Measurements from ENCODE around the gene SNX22. TPM values are rescaled to one million over a fixed set of nuclear protein-coding genes. Genes with fewer than 3 reads are reported as not detected.

SNX22 gene
- total RNA-seq, 1 donor from 2014 or later = 0.96 TPM

DNA sequence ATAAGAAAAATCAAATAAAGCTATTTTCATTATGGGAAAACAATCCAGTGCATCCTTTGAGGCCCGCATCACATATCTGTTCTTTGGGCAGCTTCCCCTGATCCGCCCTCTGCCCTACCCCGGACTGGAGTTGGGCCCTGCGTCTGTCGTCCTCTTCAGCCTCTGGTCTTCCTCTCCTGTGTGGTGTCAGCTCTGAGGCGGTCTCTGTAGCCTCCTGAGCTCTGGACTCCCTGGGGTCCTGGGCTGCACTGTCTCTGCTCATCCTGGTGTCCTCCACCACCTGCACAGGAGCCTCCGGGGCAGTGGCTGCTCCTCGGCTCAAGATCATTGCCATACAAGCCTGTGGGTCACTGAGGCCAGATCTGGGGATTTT is 7.4 kb upstream of the SNX22 start:
- intact Hi-C loops (cut with micrococcal nuclease) = no loop called here
- Mint-ChIP-seq H3K27ac (no peak overlapping the region), H3K4me3 (no peak overlapping the region), H3K27me3 (no peaks in the 10 kb centered on the region), H3K36me3 (ENCODE audit: low read depth) (peaks cover 18% of the 10 kb centered on the region), H3K9me3 (no peaks in the 10 kb centered on the region), H3K4me1 (peaks cover 2% of the 10 kb centered on the region)
- DNase-seq = no peak

- Mint-ChIP-seq H3K27ac (no peak overlapping the region), H3K36me3 (ENCODE audit: low read depth) (peaks cover 18% of the 10 kb centered on the region), H3K4me1 (peaks cover 6% of the 10 kb centered on the region), H3K27me3 (no peaks in the 10 kb centered on the region), H3K9me3 (no peaks in the 10 kb centered on the region), H3K4me3 (no peak overlapping the region)
- DNase-seq = no peak
- intact Hi-C loops (cut with micrococcal nuclease) = no loop called here
These were observed 6.8 kb upstream of the SNX22 start for GRCh38 chr15:64144565-64145281.

DNA sequence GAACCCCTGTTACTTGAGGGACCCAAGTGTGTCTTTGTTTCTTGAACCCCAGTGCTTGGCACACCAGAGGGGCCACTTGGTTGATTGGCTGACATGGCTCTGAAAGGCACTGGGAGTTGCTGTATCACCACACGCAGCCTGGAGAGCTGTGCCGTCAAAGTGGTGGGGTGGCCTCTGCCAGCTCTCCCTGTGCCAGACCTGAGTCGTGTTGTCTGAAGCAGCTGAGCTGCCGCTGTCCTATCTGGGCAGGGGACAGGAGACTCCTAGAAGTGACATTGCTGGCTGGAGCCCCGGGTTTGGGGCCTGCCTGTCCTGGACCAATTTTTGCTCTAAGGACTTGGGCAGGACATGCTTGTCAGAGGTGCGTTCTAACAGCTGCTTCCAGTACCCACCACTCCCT is 5.5 kb upstream of the SNX22 start:
- intact Hi-C loops (cut with micrococcal nuclease) = no loop called here
- Mint-ChIP-seq H3K4me3 (no peak overlapping the region), H3K27ac (no peak overlapping the region), H3K4me1 (peaks cover 13% of the 10 kb centered on the region), H3K9me3 (no peaks in the 10 kb centered on the region), H3K36me3 (ENCODE audit: low read depth) (peaks cover 15% of the 10 kb centered on the region), H3K27me3 (no peaks in the 10 kb centered on the region)
- no peak for DNase-seq

DNA sequence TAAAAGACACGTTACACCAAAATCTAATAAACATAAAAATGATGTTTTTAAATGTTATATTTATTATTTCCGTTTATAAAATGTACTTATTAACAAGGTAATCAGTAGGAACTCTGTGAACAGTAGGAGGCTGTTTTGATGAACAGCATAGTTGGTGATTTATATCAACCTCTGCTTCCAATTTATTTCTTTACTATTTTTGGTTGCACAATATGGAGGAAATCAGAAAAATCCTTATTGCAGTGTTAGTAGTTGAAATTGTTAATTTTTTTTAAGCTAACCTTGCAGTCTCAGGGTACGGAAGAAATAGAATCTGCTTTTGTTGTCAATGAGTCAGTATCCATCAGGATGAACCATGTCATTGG is 5.0 kb upstream of the SNX22 start:
- H3K27ac Mint-ChIP-seq = no peak overlapping the region
- H3K27me3 Mint-ChIP-seq = no peaks in the 10 kb centered on the region
- no peak for DNase-seq
- H3K4me1 Mint-ChIP-seq = peaks cover 13% of the 10 kb centered on the region
- peaks cover 11% of the 10 kb centered on the region for H3K36me3 Mint-ChIP-seq (ENCODE audit: low read depth)
- intact Hi-C loops (cut with micrococcal nuclease) = no loop called here
- no peaks in the 10 kb centered on the region for H3K9me3 Mint-ChIP-seq
- H3K4me3 Mint-ChIP-seq = no peak overlapping the region

DNA sequence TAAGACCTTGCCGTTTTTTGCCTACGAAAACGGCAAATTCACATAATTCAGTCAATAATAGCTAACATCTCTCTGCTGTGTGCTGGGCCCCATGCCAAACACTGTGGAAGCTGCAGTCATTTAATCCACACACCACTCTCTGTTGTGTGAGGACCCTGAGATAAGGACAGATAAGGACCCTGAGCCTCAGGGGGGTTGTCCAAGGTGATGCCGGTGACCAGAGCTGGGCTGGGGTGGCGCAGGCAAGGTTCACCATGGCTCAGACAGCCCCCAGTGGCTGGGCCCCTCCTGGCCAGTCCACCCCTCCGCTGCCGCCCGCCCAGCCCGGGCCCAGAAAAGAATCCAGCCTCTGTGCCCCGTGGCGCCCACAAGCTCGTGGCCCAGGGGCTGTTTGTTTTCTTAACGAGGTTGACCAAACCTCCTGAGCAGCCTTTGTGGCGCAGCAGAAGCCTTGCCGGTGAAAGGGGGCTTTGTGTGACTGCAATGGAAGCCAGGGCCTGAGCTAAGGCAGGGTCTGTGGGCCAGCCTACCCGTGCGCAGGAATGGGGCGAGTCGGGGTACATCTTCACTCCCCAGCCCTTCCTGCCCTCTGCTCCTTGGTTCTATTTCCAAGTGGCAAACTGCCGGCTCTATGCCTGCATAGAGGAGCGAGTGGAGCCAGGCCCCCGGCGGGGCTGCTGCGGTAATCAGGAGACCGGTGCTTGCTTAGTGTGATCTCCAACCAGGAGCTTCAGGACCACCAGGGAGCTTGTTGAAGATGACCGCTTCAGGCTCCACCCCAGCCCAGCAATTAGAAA is 4.4 kb upstream of the SNX22 start:
- H3K36me3 Mint-ChIP-seq (ENCODE audit: low read depth) = peaks cover 8% of the 10 kb centered on the region
- H3K27me3 Mint-ChIP-seq = no peaks in the 10 kb centered on the region
- H3K9me3 Mint-ChIP-seq = no peaks in the 10 kb centered on the region
- intact Hi-C loops (cut with micrococcal nuclease) = no loop called here
- H3K27ac Mint-ChIP-seq = no peak overlapping the region
- H3K4me3 Mint-ChIP-seq = no peak overlapping the region
- no peak for DNase-seq
- H3K4me1 Mint-ChIP-seq = peaks cover 13% of the 10 kb centered on the region

GRCh38 chr15:64148168-64148567 is 3.4 kb upstream of the SNX22 start:
- Mint-ChIP-seq H3K27me3 (peaks cover 3% of the 10 kb centered on the region), H3K36me3 (ENCODE audit: low read depth) (peaks cover 8% of the 10 kb centered on the region), H3K4me1 (peaks cover 14% of the 10 kb centered on the region), H3K27ac (no peak overlapping the region), H3K4me3 (no peak overlapping the region), H3K9me3 (no peaks in the 10 kb centered on the region)
- intact Hi-C loops (cut with micrococcal nuclease) = no loop called here
- no peak for DNase-seq

DNA sequence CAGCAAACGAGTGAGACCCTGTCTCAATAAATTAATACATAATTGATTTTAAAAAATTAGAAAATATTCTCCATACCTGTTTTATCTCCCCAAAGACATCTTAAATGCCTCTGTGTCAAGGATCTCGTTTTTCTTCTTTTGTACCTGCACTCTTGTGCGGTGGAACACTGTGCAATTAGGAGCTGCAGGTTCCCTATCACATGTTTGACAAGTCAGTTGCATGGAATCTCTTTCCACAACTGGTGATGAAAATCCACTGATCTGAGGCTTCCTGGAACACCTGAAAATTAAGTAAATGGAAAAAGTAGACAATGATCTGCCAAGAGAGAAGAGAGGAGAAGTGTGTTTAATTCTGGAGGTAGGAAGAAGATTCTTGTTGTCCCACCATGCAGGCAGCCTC is 3.0 kb upstream of the SNX22 start:
- Mint-ChIP-seq H3K9me3 (no peaks in the 10 kb centered on the region), H3K4me3 (no peak overlapping the region), H3K36me3 (ENCODE audit: low read depth) (peaks cover 8% of the 10 kb centered on the region), H3K4me1 (peaks cover 18% of the 10 kb centered on the region), H3K27ac (no peak overlapping the region), H3K27me3 (peaks cover 5% of the 10 kb centered on the region)
- DNase-seq = no peak
- intact Hi-C loops (cut with micrococcal nuclease) = no loop called here

- DNase-seq = peak; percentile 77
- H3K27ac Mint-ChIP-seq = peak overlapping the region; percentile 29
- peaks cover 20% of the 10 kb centered on the region for H3K4me1 Mint-ChIP-seq
- intact Hi-C loops (cut with micrococcal nuclease) = no loop called here
- no peaks in the 10 kb centered on the region for H3K9me3 Mint-ChIP-seq
- peaks cover 5% of the 10 kb centered on the region for H3K27me3 Mint-ChIP-seq
- H3K4me3 Mint-ChIP-seq = peak overlapping the region; percentile 20
- peaks cover 8% of the 10 kb centered on the region for H3K36me3 Mint-ChIP-seq (ENCODE audit: low read depth)
These were observed 2.1 kb upstream of the SNX22 start for GRCh38 chr15:64149424-64149823.

DNA sequence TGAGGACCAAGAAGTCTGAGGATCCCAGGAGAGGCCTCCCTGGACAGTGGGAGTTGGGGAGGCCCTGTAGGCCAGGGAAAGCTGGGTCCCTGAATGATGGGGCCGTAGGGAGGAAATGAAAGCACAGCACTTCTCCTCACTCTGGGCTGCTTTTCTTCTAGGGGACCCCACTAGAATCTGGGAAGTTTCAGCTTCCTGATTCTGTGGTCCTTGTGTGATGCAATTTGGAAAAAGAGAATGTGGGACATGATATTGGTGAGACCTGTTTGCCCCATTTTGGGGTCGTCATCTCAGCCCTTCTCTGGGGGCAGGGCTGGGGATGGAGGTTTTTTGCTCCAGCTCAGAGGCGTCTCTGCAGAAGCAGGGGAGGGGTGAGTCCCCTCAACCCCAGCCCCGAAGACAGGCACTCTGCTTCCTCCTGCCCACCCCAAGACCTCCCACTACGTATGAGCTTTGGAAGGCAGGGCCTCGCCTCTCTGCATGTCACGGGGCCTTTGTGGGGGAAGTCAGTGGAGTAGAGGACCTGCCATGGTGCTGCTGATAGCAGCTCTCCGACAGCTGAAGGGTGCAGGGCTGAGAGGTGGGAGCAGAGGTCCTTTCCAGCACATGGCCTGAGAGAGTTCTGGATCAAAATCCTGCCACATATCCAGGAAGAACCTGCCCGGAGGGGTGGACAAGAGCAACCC is 1.5 kb upstream of the SNX22 start:
- peaks cover 20% of the 10 kb centered on the region for H3K4me1 Mint-ChIP-seq
- H3K9me3 Mint-ChIP-seq = no peaks in the 10 kb centered on the region
- peak overlapping the region; percentile 29 for H3K27ac Mint-ChIP-seq
- peaks cover 10% of the 10 kb centered on the region for H3K36me3 Mint-ChIP-seq (ENCODE audit: low read depth)
- DNase-seq = no peak
- H3K4me3 Mint-ChIP-seq = peak overlapping the region; percentile 20
- intact Hi-C loops (cut with micrococcal nuclease) = no loop called here
- peaks cover 5% of the 10 kb centered on the region for H3K27me3 Mint-ChIP-seq

GRCh38 chr15:64152507-64153387 is 1.2 kb downstream of the SNX22 start:
- peak; percentile 69 for DNase-seq
- H3K36me3 Mint-ChIP-seq (ENCODE audit: low read depth) = peaks cover 24% of the 10 kb centered on the region
- peaks cover 5% of the 10 kb centered on the region for H3K27me3 Mint-ChIP-seq
- no peaks in the 10 kb centered on the region for H3K9me3 Mint-ChIP-seq
- no peak overlapping the region for H3K27ac Mint-ChIP-seq
- peak overlapping the region; percentile 61 for H3K4me3 Mint-ChIP-seq
- peaks cover 23% of the 10 kb centered on the region for H3K4me1 Mint-ChIP-seq
- intact Hi-C loops (cut with micrococcal nuclease) = loop anchor here (1.0 kb wide), 2 partner anchors 11 to 58 kb away; partner anchors contain the start of gene PPIB

- intact Hi-C loops (cut with micrococcal nuclease) = loop anchor here (1.0 kb wide), 2 partner anchors 10 to 59 kb away; partner anchors contain the start of gene PPIB
- peaks cover 33% of the 10 kb centered on the region for H3K36me3 Mint-ChIP-seq (ENCODE audit: low read depth)
- peak overlapping the region; percentile 30 for H3K4me3 Mint-ChIP-seq
- H3K27me3 Mint-ChIP-seq = peaks cover 5% of the 10 kb centered on the region
- peaks cover 30% of the 10 kb centered on the region for H3K4me1 Mint-ChIP-seq
- DNase-seq = peak; percentile 98
- H3K9me3 Mint-ChIP-seq = no peaks in the 10 kb centered on the region
- peak overlapping the region; percentile 21 for H3K27ac Mint-ChIP-seq
These were observed 2.2 kb downstream of the SNX22 start for GRCh38 chr15:64153480-64154367.

DNA sequence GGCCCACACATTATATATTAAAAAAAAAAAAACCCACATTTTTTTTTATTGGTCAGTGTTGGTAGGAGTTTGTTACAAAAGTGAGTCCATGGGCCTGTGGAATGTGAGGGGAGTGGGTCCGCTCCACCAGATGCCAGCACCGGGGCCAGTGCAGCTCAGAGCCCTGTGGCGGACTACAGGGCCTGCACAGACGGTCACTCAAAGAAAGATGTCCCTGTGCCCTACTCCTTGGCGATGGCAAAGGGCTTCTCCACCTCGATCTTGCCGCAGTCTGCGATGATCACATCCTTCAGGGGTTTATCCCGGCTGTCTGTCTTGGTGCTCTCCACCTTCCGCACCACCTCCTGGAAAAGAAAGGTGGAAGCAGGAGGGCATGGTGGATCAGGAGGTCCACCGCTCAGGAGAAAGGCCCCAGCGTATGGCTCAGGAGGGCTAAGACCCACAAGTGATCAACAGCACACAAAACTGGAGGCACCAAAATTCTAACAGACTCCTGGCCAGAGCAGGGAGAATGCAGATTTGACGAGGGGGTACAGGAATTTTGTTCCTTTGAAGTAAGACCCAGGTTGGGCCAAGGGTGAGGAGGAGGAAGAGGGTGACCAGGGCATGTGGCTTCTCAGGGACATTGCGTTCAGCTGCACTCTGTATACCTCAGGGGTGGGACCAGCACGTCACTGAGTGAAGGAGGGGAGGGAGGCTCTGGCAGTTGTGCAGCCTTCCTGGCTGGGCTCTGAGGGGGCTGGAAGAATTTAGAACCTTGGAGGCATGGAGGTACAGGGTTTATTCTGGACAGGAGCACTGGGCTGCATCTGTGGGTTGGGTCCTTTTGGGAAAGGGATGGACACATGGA is 4.5 kb downstream of the SNX22 start:
- Mint-ChIP-seq H3K4me3 (no peak overlapping the region), H3K36me3 (ENCODE audit: low read depth) (peaks cover 48% of the 10 kb centered on the region)

More for the DNA sequence above, 4.5 kb downstream of the SNX22 start:
- intact Hi-C loops (cut with micrococcal nuclease) = no loop called here
- H3K27ac Mint-ChIP-seq = no peak overlapping the region
- H3K4me1 Mint-ChIP-seq = peaks cover 31% of the 10 kb centered on the region
- H3K27me3 Mint-ChIP-seq = peaks cover 5% of the 10 kb centered on the region
- DNase-seq = no peak
- no peaks in the 10 kb centered on the region for H3K9me3 Mint-ChIP-seq
